HG02642 (cell line): ENCODE data around the gene CT45A10.
"Not testable (repeated sequence)": the region's sequence is repeated elsewhere in the genome, so short reads cannot be mapped to it uniquely, and the experiment has no call there.

ENCODE experiments used
- ATAC-seq: cut with Tn5 transposase; IDR thresholded peaks from one replicate; pipeline ENCODE4 v1.9.1; 2021; ENCODE audit warnings: mild to moderate bottlenecking; ENCODE audit not compliant: unreplicated experiment, poor library complexity

Gene CT45A10, protein sequence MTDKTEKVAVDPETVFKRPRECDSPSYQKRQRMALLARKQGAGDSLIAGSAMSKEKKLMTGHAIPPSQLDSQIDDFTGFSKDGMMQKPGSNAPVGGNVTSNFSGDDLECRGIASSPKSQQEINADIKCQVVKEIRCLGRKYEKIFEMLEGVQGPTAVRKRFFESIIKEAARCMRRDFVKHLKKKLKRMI

GRCh38 chrX:135893294-135893817, at the start of gene CT45A10, which contains the start of gene SAGE1:
CT45A10 (minus strand) TSS chrX:135893444; CDS start chrX:135885344, 8,100 bp downstream.
SAGE1 (plus strand) TSS chrX:135893716; CDS start chrX:135896243, 2,527 bp downstream.
- ATAC-seq, result no peak

- no peak for ATAC-seq
These were observed 38.6 kb upstream of the CT45A10 start for GRCh38 chrX:135931644-135932487.

GRCh38 chrX:135927897-135928296, 34.7 kb upstream of the CT45A10 start:
- ATAC-seq, result no peak

DNA sequence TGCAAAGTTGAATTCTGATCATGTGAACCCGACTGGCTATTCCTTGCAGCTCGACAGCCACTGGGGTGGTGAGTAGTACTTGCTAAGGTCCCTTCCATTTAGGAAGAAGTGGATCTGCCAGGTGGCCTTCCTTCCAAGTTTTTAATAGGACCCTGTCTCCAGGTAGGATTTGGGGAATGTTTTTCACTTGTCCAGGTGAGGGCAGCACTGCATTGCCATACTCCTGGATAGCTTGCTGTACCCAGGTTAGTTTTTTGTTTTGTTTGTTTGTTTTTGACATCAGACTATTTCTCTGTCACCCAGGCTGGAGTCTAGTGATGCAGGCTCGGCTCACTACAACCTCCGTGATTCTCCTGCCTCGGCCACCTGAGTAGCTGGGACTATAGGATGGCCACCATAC, 30.1 kb upstream of the CT45A10 start:
- no peak for ATAC-seq

GRCh38 chrX:135920516-135920915, 27.3 kb upstream of the CT45A10 start:
- not testable (repeated sequence) for ATAC-seq

DNA sequence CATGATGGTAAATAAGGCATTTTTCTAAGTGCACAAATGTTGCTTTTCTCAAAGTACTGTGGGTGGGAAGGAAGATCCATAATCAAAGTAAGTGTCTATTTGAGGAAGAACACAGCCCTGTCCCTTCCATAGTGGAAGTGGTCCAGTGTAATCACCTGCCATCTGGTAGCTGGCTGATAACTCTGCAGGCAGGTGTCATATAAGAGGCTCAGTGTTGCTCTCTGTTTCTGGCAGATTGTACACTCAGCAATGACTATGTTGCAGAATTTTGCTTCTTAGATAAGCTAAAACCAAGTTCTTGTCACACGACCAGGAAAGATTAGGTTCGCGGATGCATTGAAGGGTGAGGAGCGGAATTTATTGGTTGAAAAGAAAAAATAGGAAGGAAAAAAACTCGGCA, 21.2 kb upstream of the CT45A10 start:
- ATAC-seq, result no peak

GRCh38 chrX:135910251-135910650, 17.0 kb upstream of the CT45A10 start:
- ATAC-seq, result no peak

GRCh38 chrX:135892781-135893180, 463 bp downstream of the CT45A10 start:
- no peak for ATAC-seq

DNA sequence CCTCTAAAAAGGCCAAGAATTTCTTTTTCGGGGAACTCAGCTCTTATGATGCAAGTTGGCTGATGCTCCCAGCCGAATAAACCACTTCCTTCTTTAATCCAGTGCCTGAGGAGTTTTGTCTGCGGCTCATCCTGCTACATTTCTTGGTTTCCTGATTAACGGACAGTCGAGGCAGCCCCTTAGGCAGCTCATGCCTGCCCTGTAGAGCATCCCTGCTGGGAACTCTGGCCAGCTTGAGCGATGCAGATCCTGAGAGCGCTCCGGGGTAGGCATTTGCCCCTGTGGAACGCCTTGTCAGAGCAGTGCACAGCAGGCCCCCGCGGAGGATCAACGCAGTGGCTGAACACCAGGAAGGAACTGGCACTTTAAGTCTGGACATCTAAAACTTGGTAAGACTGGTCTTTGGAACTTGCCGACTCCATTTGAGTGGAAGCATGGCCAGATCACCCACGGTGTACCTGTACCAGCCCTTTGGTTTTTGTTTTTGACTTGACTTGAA, 3.1 kb downstream of the CT45A10 start:
- no peak for ATAC-seq

DNA sequence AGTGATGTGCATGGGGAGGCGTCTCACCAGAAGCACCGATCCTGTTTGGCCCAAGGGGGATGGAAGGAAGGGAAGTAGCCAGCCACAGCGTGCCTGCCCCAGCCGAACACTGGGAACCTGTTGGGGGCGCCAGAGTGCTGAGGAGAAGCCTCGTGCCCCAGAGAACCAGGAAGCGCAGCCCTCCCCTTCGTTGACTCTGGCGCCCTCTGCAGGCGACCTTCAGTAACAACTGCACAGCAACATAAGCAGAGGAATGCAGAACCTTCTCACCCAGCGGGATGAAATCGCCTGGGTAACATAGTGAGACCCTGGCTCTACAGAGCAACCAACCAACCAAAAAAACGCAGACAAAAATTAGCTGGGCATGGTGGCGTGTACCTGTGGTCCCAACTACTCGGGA, 4.3 kb downstream of the CT45A10 start:
- not testable (repeated sequence) for ATAC-seq

DNA sequence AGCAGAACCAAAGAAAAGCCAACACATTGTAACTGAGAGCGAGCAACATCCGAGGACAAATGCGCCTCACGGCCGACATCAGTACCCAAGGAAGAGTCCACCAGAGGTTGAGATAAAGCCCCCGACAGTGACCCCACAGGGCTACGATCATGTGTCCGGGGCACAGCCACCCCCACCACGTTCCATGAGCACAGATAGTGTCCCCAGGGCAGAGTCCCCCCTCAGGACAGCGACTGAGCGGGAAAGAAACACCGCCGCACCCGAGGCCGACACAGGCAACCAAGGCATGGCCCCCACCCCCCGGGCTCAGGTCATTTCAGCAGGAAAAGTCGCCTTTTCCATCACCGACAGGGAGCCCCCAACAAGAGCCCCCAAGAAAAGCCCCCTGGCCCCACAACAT, 5.0 kb downstream of the CT45A10 start:
- ATAC-seq, result not testable (repeated sequence)

DNA sequence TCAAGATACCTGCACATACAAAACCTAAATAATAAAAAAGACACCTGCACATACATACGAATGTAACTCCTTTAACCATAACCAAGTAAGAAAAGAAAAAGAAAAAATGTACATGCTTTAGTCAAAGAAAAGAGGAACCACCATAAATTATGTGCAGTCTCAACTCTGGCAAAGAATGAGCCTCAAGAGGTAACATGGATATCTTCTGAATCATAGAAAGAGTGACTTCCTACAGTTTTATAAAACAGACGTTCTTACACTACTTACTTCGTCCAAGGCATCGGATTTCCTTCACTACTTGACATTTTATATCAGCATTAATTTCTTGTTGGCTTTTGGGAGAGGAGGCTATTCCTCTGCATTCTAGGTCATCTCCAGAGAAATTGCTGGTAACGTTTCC, 10.5 kb downstream of the CT45A10 start:
- not testable (repeated sequence) for ATAC-seq

- ATAC-seq, result not testable (repeated sequence)
These were observed 21.5 kb downstream of the CT45A10 start, which contains the start of gene CT45A9 for GRCh38 chrX:135871712-135872111. CT45A9 (minus strand) TSS chrX:135871812; CDS start chrX:135868061, 3,751 bp downstream.

- ATAC-seq, result not testable (repeated sequence)
These were observed 38.8 kb downstream of the CT45A10 start, which contains the start of gene CT45A8 for GRCh38 chrX:135854438-135854837. CT45A8 (minus strand) TSS chrX:135854538; CDS start chrX:135850783, 3,755 bp downstream.

DNA sequence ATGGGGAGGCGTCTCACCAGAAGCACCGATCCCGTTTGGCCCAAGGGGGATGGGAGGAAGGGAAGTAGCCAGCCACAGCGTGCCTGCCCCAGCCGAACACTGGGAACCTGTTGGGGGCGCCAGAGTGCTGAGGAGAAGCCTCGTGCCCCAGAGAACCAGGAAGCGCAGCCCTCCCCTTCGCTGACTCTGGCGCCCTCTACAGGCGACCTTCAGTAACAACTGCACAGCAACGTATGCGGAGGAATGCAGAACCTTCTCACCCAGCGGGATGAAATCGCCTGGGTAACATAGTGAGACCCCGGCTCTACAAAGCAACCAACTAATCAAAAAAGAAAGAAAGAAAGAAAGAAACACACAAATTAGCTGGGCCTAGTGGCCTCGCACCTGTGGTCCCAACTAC, 56.1 kb downstream of the CT45A10 start, which contains the start of gene CT45A7:
Gene CT45A7, minus strand, starts transcription at position 101 of the 400 bp plus-strand sequence. CDS start 3,747 bp downstream, outside the sequence.
- not testable (repeated sequence) for ATAC-seq
